AG20443 (cell line): ENCODE measurements around the gene NCEH1.

Experiments
- DNase-seq: peaks from one replicate; pipeline ENCODE4 v3.0.0; 2012; ENCODE audit warnings: low spot score, mixed read lengths

NCEH1 gene

GRCh38 chr3:172646439-172647015 lies 64.3 kb downstream of the NCEH1 start:
- no peak for DNase-seq

GRCh38 chr3:172644258-172644657 lies 66.6 kb downstream of the NCEH1 start:
- no peak for DNase-seq

- no peak for DNase-seq
These were observed 67.2 kb downstream of the NCEH1 start for GRCh38 chr3:172643506-172644179.

GRCh38 chr3:172641291-172641690 lies 69.6 kb downstream of the NCEH1 start:
- no peak for DNase-seq

GRCh38 chr3:172640751-172641150 lies 70.1 kb downstream of the NCEH1 start:
- DNase-seq = no peak

- no peak for DNase-seq
These were observed 75.3 kb downstream of the NCEH1 start for GRCh38 chr3:172635588-172635987.

GRCh38 chr3:172634948-172635347 lies 75.9 kb downstream of the NCEH1 start:
- no peak for DNase-seq

GRCh38 chr3:172630316-172630715 lies 80.6 kb downstream of the NCEH1 start:
- DNase-seq = peak; percentile 23

- peak; percentile 50 for DNase-seq
These were observed 81.4 kb downstream of the NCEH1 start for GRCh38 chr3:172629470-172629869.

- peak; percentile 56 for DNase-seq
These were observed 83.6 kb downstream of the NCEH1 start for GRCh38 chr3:172627057-172627809.

GRCh38 chr3:172626021-172626640 lies 84.7 kb downstream of the NCEH1 start:
- DNase-seq = no peak

- no peak for DNase-seq
These were observed 85.5 kb downstream of the NCEH1 start for GRCh38 chr3:172625404-172625803.

GRCh38 chr3:172624999-172625398 lies 85.9 kb downstream of the NCEH1 start:
- no peak for DNase-seq

- peak; percentile 38 for DNase-seq
These were observed 87.8 kb downstream of the NCEH1 start for GRCh38 chr3:172622916-172623700.

- DNase-seq = no peak
These were observed 88.7 kb downstream of the NCEH1 start for GRCh38 chr3:172622156-172622555.

GRCh38 chr3:172617976-172618375 lies 92.9 kb downstream of the NCEH1 start:
- DNase-seq = no peak

- DNase-seq = no peak
These were observed 93.7 kb downstream of the NCEH1 start for GRCh38 chr3:172617013-172617706.

- DNase-seq = no peak
These were observed 94.8 kb downstream of the NCEH1 start for GRCh38 chr3:172616031-172616461.

- no peak for DNase-seq
These were observed 95.6 kb downstream of the NCEH1 start for GRCh38 chr3:172615296-172615695.

GRCh38 chr3:172614340-172615274 lies 96.3 kb downstream of the NCEH1 start:
- DNase-seq = no peak
